ENCODE results near the gene OR2T34. TPM values are rescaled to one million over a fixed set of nuclear protein-coding genes. Genes with fewer than 3 reads are reported as not detected.

The OR2T34 gene
- polyA plus RNA-seq, 1 donor from 2014 or later, result not detected

GRCh38 chr1:248618878-248619277 is 44.3 kb upstream of the OR2T34 start:
- Histone ChIP-seq H3K4me2 (ENCODE audit: low read length) (no peak overlapping the region), H3K4me3 (ENCODE audit: low read length) (no peak overlapping the region), H3K9me2 (ENCODE audit: insufficient read depth, low read length) (no peaks in the 10 kb centered on the region), H3K79me2 (replicated peaks; ENCODE audit: insufficient read depth, low read length) (no peaks in the 10 kb centered on the region), H2AFZ (ENCODE audit: low read depth, low read length) (no peak overlapping the region), H3K9me3 (ENCODE audit: low read length) (no peaks in the 10 kb centered on the region), H3K9ac (ENCODE audit: low read length) (no peak overlapping the region), H3K27me3 (ENCODE audit: insufficient read depth, low read depth, low read length) (no peaks in the 10 kb centered on the region), H4K20me1 (ENCODE audit: insufficient read depth) (no peaks in the 10 kb centered on the region), H3F3A (ENCODE audit: insufficient read depth, low read length, poor library complexity, severe bottlenecking) (no peaks in the 10 kb centered on the region), H3K36me3 (ENCODE audit: insufficient read depth, low read length) (no peaks in the 10 kb centered on the region), H3K27ac (ENCODE audit: low read length) (no peak overlapping the region)
- TF ChIP-seq EP300 (conservative IDR thresholded peaks at IDR 0.05; ENCODE audit: poor library complexity, severe bottlenecking) (no peak), MXI1 (conservative IDR thresholded peaks at IDR 0.05; ENCODE audit: poor library complexity, severe bottlenecking) (no peak), SMC3 (conservative IDR thresholded peaks at IDR 0.05; ENCODE audit: poor library complexity) (no peak), POLR2AphosphoS5 (IDR thresholded peaks at IDR 0.05) (no peak), RAD21 (conservative IDR thresholded peaks at IDR 0.05) (no peak), EZH2 (IDR thresholded peaks at IDR 0.05; ENCODE audit: borderline replicate concordance, insufficient read depth, low read length, poor library complexity, severe bottlenecking) (no peak), CTCF (IDR thresholded peaks at IDR 0.05; ENCODE audit: poor library complexity, severe bottlenecking) (no peak), TAF1 (IDR thresholded peaks at IDR 0.05; ENCODE audit: low read depth) (no peak)

- no peaks in the 10 kb centered on the region for H3K27me3 ChIP-seq (ENCODE audit: insufficient read depth, low read depth, low read length)
- H3K79me2 ChIP-seq (replicated peaks; ENCODE audit: insufficient read depth, low read length), result no peaks in the 10 kb centered on the region
- no peak overlapping the region for H3K4me2 ChIP-seq (ENCODE audit: low read length)
- H3F3A ChIP-seq (ENCODE audit: insufficient read depth, low read length, poor library complexity, severe bottlenecking), result no peaks in the 10 kb centered on the region
- H3K9ac ChIP-seq (ENCODE audit: low read length), result no peak overlapping the region
- no peaks in the 10 kb centered on the region for H3K9me2 ChIP-seq (ENCODE audit: insufficient read depth, low read length)
- H3K4me3 ChIP-seq (ENCODE audit: low read length), result no peak overlapping the region
- no peak overlapping the region for H2AFZ ChIP-seq (ENCODE audit: low read depth, low read length)
- no peaks in the 10 kb centered on the region for H4K20me1 ChIP-seq (ENCODE audit: insufficient read depth)
- H3K27ac ChIP-seq (ENCODE audit: low read length), result no peak overlapping the region
- TF ChIP-seq EZH2 (IDR thresholded peaks at IDR 0.05; ENCODE audit: borderline replicate concordance, insufficient read depth, low read length, poor library complexity, severe bottlenecking), result no peak
- no peak for TF ChIP-seq RAD21 (conservative IDR thresholded peaks at IDR 0.05)
- no peak for TF ChIP-seq MXI1 (conservative IDR thresholded peaks at IDR 0.05; ENCODE audit: poor library complexity, severe bottlenecking)
- no peak for TF ChIP-seq SMC3 (conservative IDR thresholded peaks at IDR 0.05; ENCODE audit: poor library complexity)
- no peak for TF ChIP-seq EP300 (conservative IDR thresholded peaks at IDR 0.05; ENCODE audit: poor library complexity, severe bottlenecking)
- no peak for TF ChIP-seq REST (IDR thresholded peaks at IDR 0.05; ENCODE audit: borderline replicate concordance)
- TF ChIP-seq CTCF (IDR thresholded peaks at IDR 0.05; ENCODE audit: poor library complexity, severe bottlenecking), result no peak
- TF ChIP-seq POLR2AphosphoS5 (IDR thresholded peaks at IDR 0.05), result no peak
- no peak for TF ChIP-seq TAF1 (IDR thresholded peaks at IDR 0.05; ENCODE audit: low read depth)
- no peaks in the 10 kb centered on the region for H3K9me3 ChIP-seq (ENCODE audit: low read length)
- no peaks in the 10 kb centered on the region for H3K36me3 ChIP-seq (ENCODE audit: insufficient read depth, low read length)
Observed at GRCh38 chr1:248618119-248618518, 43.6 kb upstream of the OR2T34 start.

Data from neural cell (in vitro differentiated cells).